GM10266 (cell line): Measurements from ENCODE around the gene RAMP2.

ENCODE experiments used
- DNase-seq: peaks from one replicate; pipeline ENCODE4 v3.0.0; 2012; ENCODE audit errors: extremely low spot score
- TF ChIP-seq, protein P1 (sequence below): IDR thresholded peaks from 2 replicates; pipeline ENCODE4 v1.5.1; 2012; ENCODE audit warnings: mild to moderate bottlenecking, low read depth; ENCODE audit not compliant: control insufficient read depth, insufficient read depth; ENCODE audit errors: missing control alignments

The RAMP2 gene

DNA sequence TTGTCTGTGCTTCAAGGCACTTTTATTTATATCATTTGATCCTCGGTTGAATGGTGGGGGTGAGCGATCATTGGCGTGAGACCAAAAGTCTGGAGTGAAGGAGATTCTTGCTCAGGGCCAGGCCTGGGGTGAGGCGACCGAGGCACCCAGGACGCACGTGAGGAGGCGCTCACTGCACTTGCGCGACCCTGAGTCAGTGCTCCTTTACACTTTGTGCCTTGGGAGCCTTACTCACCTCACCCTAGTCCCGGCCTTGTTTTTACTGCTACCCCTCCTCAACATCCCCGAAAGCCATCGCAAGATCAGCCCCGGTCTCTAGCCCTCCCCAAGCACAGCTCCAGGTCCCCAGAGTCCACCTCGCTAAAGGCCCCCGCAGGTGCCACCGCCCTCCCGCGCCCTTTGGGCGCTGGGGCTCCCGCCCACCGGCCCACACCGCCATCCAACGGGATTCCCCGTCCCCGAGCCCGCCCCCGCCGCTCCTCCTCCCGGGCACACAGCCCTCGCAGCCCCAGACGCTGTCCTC is 16.7 kb upstream of the RAMP2 start:
- DNase-seq = peak; percentile 70
- TF ChIP-seq, protein P1, sequence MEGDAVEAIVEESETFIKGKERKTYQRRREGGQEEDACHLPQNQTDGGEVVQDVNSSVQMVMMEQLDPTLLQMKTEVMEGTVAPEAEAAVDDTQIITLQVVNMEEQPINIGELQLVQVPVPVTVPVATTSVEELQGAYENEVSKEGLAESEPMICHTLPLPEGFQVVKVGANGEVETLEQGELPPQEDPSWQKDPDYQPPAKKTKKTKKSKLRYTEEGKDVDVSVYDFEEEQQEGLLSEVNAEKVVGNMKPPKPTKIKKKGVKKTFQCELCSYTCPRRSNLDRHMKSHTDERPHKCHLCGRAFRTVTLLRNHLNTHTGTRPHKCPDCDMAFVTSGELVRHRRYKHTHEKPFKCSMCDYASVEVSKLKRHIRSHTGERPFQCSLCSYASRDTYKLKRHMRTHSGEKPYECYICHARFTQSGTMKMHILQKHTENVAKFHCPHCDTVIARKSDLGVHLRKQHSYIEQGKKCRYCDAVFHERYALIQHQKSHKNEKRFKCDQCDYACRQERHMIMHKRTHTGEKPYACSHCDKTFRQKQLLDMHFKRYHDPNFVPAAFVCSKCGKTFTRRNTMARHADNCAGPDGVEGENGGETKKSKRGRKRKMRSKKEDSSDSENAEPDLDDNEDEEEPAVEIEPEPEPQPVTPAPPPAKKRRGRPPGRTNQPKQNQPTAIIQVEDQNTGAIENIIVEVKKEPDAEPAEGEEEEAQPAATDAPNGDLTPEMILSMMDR = no peak

DNA sequence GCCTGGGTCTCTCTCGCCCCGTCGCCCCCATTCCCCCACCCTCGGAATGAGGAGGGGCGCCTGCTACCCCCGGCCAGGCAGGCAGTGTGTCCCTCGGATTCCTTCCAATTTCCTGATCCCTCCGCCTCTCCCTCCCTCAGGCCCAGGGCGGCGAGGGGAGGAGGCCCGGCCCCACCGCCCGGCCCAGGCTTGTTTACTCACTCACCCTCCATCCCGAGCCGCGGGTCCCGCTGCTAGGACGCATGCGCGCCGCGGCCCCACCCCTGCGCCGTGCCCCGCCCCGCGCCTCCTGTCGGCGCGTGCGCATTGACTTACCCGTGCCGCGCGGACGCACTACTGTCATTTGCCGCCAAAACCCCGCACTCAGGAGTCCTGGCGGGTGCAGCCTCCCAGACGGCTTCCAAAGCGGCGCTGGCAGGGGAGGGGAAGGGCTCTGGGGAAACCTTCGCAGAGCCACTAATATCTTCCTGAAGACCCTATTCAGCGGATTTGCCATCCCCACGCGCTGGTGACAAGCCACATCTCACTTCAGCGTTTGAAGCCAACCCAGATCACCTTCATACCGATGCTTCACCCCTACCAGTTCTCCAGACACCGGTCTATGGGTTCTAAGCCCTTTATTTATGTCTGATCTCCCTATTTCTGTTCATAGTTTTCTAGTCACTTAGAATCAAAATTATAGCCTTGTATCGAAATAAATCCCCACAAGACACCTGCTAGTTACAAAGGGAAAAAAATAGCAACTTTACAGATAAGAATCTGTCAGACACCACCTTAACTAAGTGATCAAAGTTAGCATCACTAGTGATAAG is 16.0 kb upstream of the RAMP2 start, which contains the start of gene EZH1:
EZH1 (minus strand) TSS at position 235 of the 812 bp plus-strand sequence. CDS start 16,099 bp downstream, outside the sequence.
- TF ChIP-seq, protein P1 = no peak
- peak; percentile 99 for DNase-seq

DNA sequence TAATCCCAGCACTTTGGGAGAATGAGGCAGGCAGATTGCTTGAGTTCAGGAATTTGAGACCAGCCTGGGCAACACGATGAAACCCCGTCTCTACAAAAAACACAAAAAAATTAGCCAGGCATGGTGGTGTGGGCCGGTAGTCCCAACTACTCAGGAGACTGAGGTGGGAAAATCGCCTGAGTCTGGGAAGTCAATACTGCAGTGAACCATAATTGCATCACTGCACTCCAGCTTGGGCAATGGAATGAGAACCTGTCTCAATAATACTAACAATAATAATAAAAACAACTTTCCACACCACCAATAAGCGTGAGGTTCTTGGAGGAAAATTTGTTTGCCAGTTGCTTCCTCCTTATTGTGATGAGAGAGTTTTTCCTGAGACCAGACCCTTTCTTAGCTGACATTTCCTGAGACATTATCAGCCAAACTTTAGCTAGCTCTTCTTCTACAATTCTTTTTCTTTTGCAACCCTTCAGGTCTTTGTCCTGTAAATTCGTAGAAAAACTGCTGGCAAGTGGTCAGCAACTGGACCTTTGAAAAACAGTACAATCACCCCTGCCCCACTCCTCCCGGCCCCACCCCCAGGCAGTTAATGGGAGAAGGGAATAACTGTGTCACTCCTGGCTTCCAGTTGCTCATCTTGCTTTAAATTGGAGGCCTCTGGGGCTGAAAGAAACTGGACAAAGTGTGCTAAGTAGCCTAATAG is 12.7 kb upstream of the RAMP2 start:
- TF ChIP-seq, protein P1 = no peak

DNA sequence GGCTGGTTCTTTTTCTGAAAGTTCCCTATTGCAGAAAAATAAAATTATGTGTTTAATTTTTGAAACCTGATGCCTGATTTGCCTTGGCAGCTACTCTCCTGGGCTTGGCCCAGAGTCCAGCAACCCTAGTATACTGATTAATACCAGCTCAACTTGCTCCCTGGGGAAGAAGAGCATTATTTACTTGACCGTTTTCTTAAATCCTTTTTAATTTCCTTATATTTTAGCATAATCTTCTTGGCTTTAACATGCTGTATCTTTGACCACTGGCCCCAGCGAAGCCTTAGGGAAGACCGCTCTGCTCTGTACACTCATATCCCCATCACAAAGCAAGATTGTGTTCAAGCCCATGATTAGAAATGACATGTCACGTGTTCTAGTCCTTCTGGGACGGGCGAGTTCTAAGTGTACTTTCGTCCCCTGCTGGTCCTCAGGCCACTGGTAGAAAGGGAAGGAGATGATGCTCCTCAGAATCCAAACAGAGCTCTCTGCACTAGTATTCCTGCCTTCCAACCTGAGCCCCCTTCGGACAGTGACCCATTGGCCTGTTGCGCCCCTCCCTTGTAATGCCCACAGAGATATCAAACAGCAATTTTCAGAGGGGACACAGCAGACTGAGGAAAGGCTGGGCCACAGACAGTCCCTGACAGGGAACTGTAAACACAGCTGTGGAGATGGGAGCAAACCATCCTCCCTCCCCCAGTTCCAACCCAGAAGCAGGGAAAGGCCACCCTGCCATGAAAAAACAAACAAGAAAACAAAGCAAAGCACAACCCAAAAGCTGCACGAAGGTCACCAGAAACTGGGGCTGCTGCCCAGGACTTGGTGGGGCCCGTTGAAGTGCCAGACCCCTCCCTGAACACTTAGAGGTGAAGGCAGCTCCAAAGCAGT is 11.9 kb upstream of the RAMP2 start:
- DNase-seq = no peak
- TF ChIP-seq, protein P1 = no peak

More for the DNA sequence above, 12.7 kb upstream of the RAMP2 start:
- no peak for DNase-seq

DNA sequence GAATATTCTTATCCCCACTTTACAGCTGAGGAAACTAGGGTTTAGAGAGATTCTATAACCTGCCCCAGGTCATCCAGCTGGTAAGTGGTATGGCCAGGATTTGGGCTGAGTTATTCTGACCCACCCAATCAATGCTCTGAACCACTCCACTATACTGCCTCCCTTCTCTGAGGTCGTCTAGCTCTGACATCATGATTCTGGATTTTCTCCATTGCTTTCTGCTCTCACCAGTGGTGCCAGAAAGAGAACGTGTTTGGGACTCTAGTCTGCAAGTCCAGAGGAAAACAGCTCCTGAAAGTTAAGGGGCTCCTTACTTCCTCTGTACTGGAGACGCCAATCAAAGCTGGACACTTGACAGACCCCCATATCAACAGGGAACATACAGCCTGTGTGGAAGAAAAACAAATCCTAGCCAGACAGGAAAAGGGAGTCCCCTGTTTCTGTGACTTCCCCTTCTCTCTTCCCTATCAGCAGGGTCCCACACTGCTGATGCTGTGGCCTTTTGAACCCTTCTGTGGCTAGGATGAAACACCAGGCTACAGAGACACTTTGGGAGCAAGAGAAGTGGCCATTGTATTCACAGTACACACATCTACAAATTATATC is 10.2 kb upstream of the RAMP2 start:
- no peak for DNase-seq
- TF ChIP-seq, protein P1 = no peak

DNA sequence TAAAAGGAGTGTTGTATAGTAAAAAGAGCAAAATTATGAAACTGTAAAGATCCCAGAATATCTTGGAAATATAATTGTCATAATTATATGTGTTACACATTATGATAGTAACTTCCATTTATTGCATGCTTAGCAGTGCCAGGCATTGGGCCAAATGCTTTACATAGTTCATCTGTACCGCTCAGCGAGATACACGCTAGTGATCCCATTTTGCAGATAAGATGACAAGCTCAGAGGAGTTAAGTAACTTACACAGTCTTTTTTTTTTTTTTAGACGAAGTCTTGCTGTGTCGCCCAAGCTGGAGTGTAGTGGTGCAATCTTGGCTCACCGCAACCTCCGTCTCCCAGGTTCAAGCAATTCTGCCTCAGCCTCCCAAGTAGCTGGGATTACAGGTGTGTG is 9.4 kb upstream of the RAMP2 start:
- TF ChIP-seq, protein P1 = no peak

More for the DNA sequence above, 9.4 kb upstream of the RAMP2 start:
- DNase-seq = no peak
